Endothelial cell of umbilical vein (primary cell): ENCODE results near the gene DNM2. TPM values are rescaled to one million over a fixed set of nuclear protein-coding genes. Genes with fewer than 3 reads are reported as not detected.

Experiments
- BruUV-seq: library from RNA; stranded (reverse); fragments of 400-500 nt; replicated peaks from 2 replicates; lab custom pipeline; 2021; lab: Mats Ljungman, UMichigan
- CTCF ChIA-PET: fragments of 300-600, 350-600 bp; sonication (Branson Sonifier 250); formaldehyde crosslinking; loops from one replicate; lab custom pipeline; 2021; ENCODE audit warnings: antibody characterized with exemption, inconsistent platforms; lab: Charles Lee
- POLR2A ChIA-PET: fragments of 300-600, 350-600 bp; sonication (Branson Sonifier 250); formaldehyde crosslinking; loops from one replicate; lab custom pipeline; 2021; ENCODE audit warnings: antibody characterized with exemption, inconsistent platforms; lab: Charles Lee
- DNase-seq: peaks from one replicate; pipeline ENCODE4 v3.0.0-alpha.2; 2011; ENCODE audit warnings: low read depth, low spot score
- FAIRE-seq: peaks from 2 replicates; lab custom pipeline; 2011; peaks lifted over from hg19 to GRCh38; lab: Jason Lieb, UNC
- H2AFZ ChIP-seq: 2 replicates; pipeline ENCODE4 v1.6.0; 2012; ENCODE audit warnings: low read depth, low read length, control low read depth, inconsistent platforms
- H3K27ac ChIP-seq: 2 replicates; pipeline ENCODE4 v1.5.1; 2011; ENCODE audit warnings: low read depth, mild to moderate bottlenecking, control low read depth, low read length, moderate library complexity; ENCODE audit not compliant: insufficient read depth
- H3K27me3 ChIP-seq, 2 experiments: 2 replicates each; pipeline versions ENCODE4 v1.6.0 to v1.6.1; 2011; ENCODE audit warnings: low read length in 2 of 2, mixed read lengths in 1 of 2; ENCODE audit not compliant: control insufficient read depth in 2 of 2, insufficient read depth in 2 of 2
- H3K36me3 ChIP-seq, 2 experiments: 2 replicates in 1 of 2; 3 replicates in 1 of 2; pipeline ENCODE4 v1.5.1; 2011; ENCODE audit warnings: low read length in 2 of 2, mild to moderate bottlenecking in 1 of 2, moderate library complexity in 1 of 2; ENCODE audit not compliant: control insufficient read depth in 2 of 2, insufficient read depth in 2 of 2; ENCODE audit errors: extremely low read depth in 1 of 2
- H3K4me1 ChIP-seq: 3 replicates; pipeline ENCODE4 v1.5.1; 2011; ENCODE audit warnings: mild to moderate bottlenecking, low read length; ENCODE audit not compliant: control insufficient read depth, insufficient read depth; ENCODE audit errors: extremely low read depth
- H3K4me2 ChIP-seq: 2 replicates; pipeline ENCODE4 v1.6.1; 2011; ENCODE audit warnings: low read length, control low read depth, mixed read lengths; ENCODE audit not compliant: insufficient read depth
- H3K4me3 ChIP-seq, 3 experiments: fragments of 200-600 bp in 1 of 3; sonication (generic), shearing (Covaris generic) in 1 of 3; replicated peaks in 1 of 3; 2 replicates each; pipeline ENCODE4 v1.5.1; 2011 to 2016; ENCODE audit warnings: control low read depth in 3 of 3, low read length in 3 of 3, mild to moderate bottlenecking in 2 of 3, inconsistent platforms in 1 of 3, low read depth in 1 of 3, moderate library complexity in 1 of 3; ENCODE audit not compliant: insufficient read depth in 1 of 3
- H3K79me2 ChIP-seq: 2 replicates; pipeline ENCODE4 v1.6.0; 2012; ENCODE audit warnings: low read length, inconsistent platforms; ENCODE audit not compliant: control insufficient read depth, insufficient read depth
- H3K9ac ChIP-seq: replicated peaks from 2 replicates; pipeline ENCODE3; 2011; ENCODE audit warnings: low read length, control low read depth; ENCODE audit not compliant: insufficient read depth; ENCODE audit errors: extremely low read depth
- H3K9me1 ChIP-seq: replicated peaks from 3 replicates; pipeline ENCODE4 v1.6.0; 2011; ENCODE audit warnings: mild to moderate bottlenecking, low read length; ENCODE audit not compliant: control insufficient read depth, insufficient read depth; ENCODE audit errors: extremely low read depth
- H3K9me3 ChIP-seq: replicated peaks from 2 replicates; pipeline ENCODE4 v1.5.1; 2012; ENCODE audit warnings: low read length, inconsistent platforms; ENCODE audit not compliant: control insufficient read depth, insufficient read depth
- H4K20me1 ChIP-seq: replicated peaks from 2 replicates; pipeline ENCODE3; 2011; ENCODE audit warnings: mild to moderate bottlenecking, low read length; ENCODE audit not compliant: control insufficient read depth, insufficient read depth; ENCODE audit errors: extremely low read depth
- CTCF ChIP-seq, 2 donors: IDR thresholded peaks; 1 replicate in 1 of 2; 2 replicates in 1 of 2; pipeline ENCODE4 v1.5.1; 2011; ENCODE audit warnings: low read length in 2 of 2, mild to moderate bottlenecking in 2 of 2, moderate library complexity in 2 of 2, control low read depth in 1 of 2, inconsistent platforms in 1 of 2, low read depth in 1 of 2; ENCODE audit not compliant: insufficient read depth in 1 of 2; ENCODE audit errors: extremely low read depth in 1 of 2
- EZH2 ChIP-seq: IDR thresholded peaks from 2 replicates; pipeline ENCODE4 v1.6.1; 2012; ENCODE audit warnings: borderline replicate concordance, low read depth, mild to moderate bottlenecking, moderate library complexity, low read length, inconsistent platforms; ENCODE audit not compliant: severe bottlenecking
- FOS ChIP-seq: IDR thresholded peaks from 2 replicates; pipeline ENCODE4 v1.6.1; 2011; ENCODE audit warnings: mild to moderate bottlenecking, low read length, moderate library complexity, borderline replicate concordance; ENCODE audit not compliant: insufficient read depth
- GATA2 ChIP-seq: IDR thresholded peaks from 2 replicates; pipeline ENCODE4 v1.7.0; 2011; ENCODE audit warnings: low read depth, mild to moderate bottlenecking, moderate library complexity, mixed read lengths, low read length; ENCODE audit not compliant: insufficient read length, insufficient read depth
- JUN ChIP-seq: IDR thresholded peaks from 2 replicates; pipeline ENCODE4 v1.6.1; 2011; ENCODE audit warnings: borderline replicate concordance, low read depth; ENCODE audit not compliant: insufficient read length, insufficient read depth
- MAX ChIP-seq: IDR thresholded peaks from 2 replicates; pipeline ENCODE4 v1.6.1; 2011; ENCODE audit not compliant: insufficient read depth, insufficient read length
- MYC ChIP-seq: IDR thresholded peaks from one replicate; pipeline ENCODE4 v1.6.1; 2011; ENCODE audit warnings: mild to moderate bottlenecking, low read depth, low read length
- POLR2A ChIP-seq: IDR thresholded peaks from 2 replicates; pipeline ENCODE4 v1.6.1; 2012; ENCODE audit warnings: low read depth, mild to moderate bottlenecking, control low read depth, low read length
- POLR2AphosphoS5 ChIP-seq: IDR thresholded peaks from 2 replicates; pipeline ENCODE4 v1.6.1; 2012; ENCODE audit warnings: low read depth, mild to moderate bottlenecking, control low read depth, low read length, moderate library complexity; ENCODE audit not compliant: insufficient read depth
- dilution Hi-C: fragments of 300-500 bp; cut with MboI; formaldehyde crosslinking; loops from one replicate; pipeline ENCODE4 v1.15.0; 2019; ENCODE audit warnings: low sequenced_read_pairs; ENCODE audit not compliant: extremely low pct_ligation_motif_present
- intact Hi-C: fragments of 100-400 bp; cut with micrococcal nuclease; formaldehyde crosslinking; loops from one replicate; pipeline ENCODE4 v1.10.0; 2022
- polyA plus RNA-seq, 4 experiments: library from polyadenylated mRNA; depleted of rRNA in 3 of 4; stranded (reverse) in 3 of 4; unstranded in 1 of 4; fragments of >200 nt; gene quantifications; 2 replicates each; pipeline versions ENCODE4 v1.2.1 to v1.2.3, GENCODE V29; 2011 to 2012; ENCODE audit warnings: missing spikeins in 1 of 4
- total RNA-seq: library from RNA; stranded (reverse); gene quantifications from 2 replicates; pipeline ENCODE4 v1.2.3, GENCODE V29; 2021

DNM2 gene
- total and polyA plus RNA-seq, 2 donors (not counting 3 experiments of a cell fraction or from before 2014, with no cell fraction given) = 81.8 to 175 TPM

GRCh38 chr19:10842788-10843187 is 124.9 kb downstream of the DNM2 start:
- H3K9ac ChIP-seq = no peak overlapping the region
- no peak overlapping the region for H2AFZ ChIP-seq
- dilution Hi-C loops (no loop called here), intact Hi-C loops (no loop called here)
- no TSS peak for BruUV-seq
- H3K9me3 ChIP-seq = no peaks in the 10 kb centered on the region
- CTCF ChIA-PET = interaction anchor here (1.3 to 4.9 kb wide), 3 partner anchors 15 to 28 kb away, joined by 3 to 43 read pairs (median 13); partner anchors contain the start of gene CARM1
- no peak for DNase-seq
- H3K4me1 ChIP-seq = no peaks in the 10 kb centered on the region
- POLR2A ChIA-PET = no interaction called here
- H3K9me1 ChIP-seq = no peaks in the 10 kb centered on the region
- no peaks in the 10 kb centered on the region for H4K20me1 ChIP-seq
- no peak for FAIRE-seq
- no peaks in the 10 kb centered on the region for H3K79me2 ChIP-seq
- H3K4me3 ChIP-seq = no peak overlapping the region
- H3K4me2 ChIP-seq = no peak overlapping the region
- H3K36me3 ChIP-seq = no peaks in the 10 kb centered on the region
- TF ChIP-seq CTCF (IDR thresholded peaks at IDR 0.05; ENCODE audit: extremely low read depth in 1 of 2, insufficient read depth in 1 of 2, low read depth in 1 of 2, low read length in 2 of 2) (no peak), MYC (no peak), GATA2 (no peak), POLR2A (no peak)
- H3K27ac ChIP-seq = no peak overlapping the region
- H3K27me3 ChIP-seq = peaks cover 0 to 2% of the 10 kb centered on the region in 2 experiments

- H3K36me3 ChIP-seq = no peaks in the 10 kb centered on the region
- H3K27ac ChIP-seq = no peak overlapping the region
- no peaks in the 10 kb centered on the region for H3K9me1 ChIP-seq
- H3K9me3 ChIP-seq = no peaks in the 10 kb centered on the region
- H3K4me3 ChIP-seq = no peak overlapping the region
- no peaks in the 10 kb centered on the region for H4K20me1 ChIP-seq
- no peak for FAIRE-seq
- dilution Hi-C loops = no loop called here
- H3K27me3 ChIP-seq = peaks cover 1 to 2% of the 10 kb centered on the region in 2 experiments
- H3K4me1 ChIP-seq = no peaks in the 10 kb centered on the region
- CTCF ChIA-PET = interaction anchor here (0.8 to 4.9 kb wide), 3 partner anchors 8 to 18 kb away, joined by 3 to 43 read pairs (median 8); no protein-coding TSS in a partner anchor
- no peak for DNase-seq
- intact Hi-C loops = no loop called here
- no peak overlapping the region for H3K9ac ChIP-seq
- TF ChIP-seq MYC (no peak), POLR2A (no peak), POLR2AphosphoS5 (no peak), GATA2 (no peak), MAX (no peak), JUN (no peak), EZH2 (no peak), FOS (no peak), CTCF (IDR thresholded peaks at IDR 0.05; ENCODE audit: extremely low read depth in 1 of 2, insufficient read depth in 1 of 2, low read depth in 1 of 2, low read length in 2 of 2) (no peak)
- no peak overlapping the region for H2AFZ ChIP-seq
- no peaks in the 10 kb centered on the region for H3K79me2 ChIP-seq
- POLR2A ChIA-PET = interaction anchor here (0.9 kb wide), 1 partner anchor 12 kb away, joined by 8 read pairs; no protein-coding TSS in a partner anchor
- H3K4me2 ChIP-seq = no peak overlapping the region
- BruUV-seq = no TSS peak
Observed at GRCh38 chr19:10846500-10847202, 128.8 kb downstream of the DNM2 start.
